Measurements from ENCODE around the gene PTPRR. TPM values are rescaled to one million over a fixed set of nuclear protein-coding genes. Genes with fewer than 3 reads are reported as not detected.

The PTPRR gene
- total and polyA plus RNA-seq, 2 of the 4 experiments (the other 2 are of a cell fraction) = 0.18 to 0.21 TPM

GRCh38 chr12:70609739-70610491, 310.6 kb downstream of the PTPRR start:
- H3K9me3 ChIP-seq (ENCODE audit: control insufficient read depth, insufficient read depth, low read length) = no peaks in the 10 kb centered on the region
- H3K23ac ChIP-seq (ENCODE audit: low read depth, low read length) = no peak overlapping the region
- no peak overlapping the region for H3K56ac ChIP-seq (ENCODE audit: extremely low read depth, insufficient read depth, low read length)
- dilution Hi-C loops (cut with HindIII; ENCODE audit: low sequenced_read_pairs, unreplicated experiment) = no loop called here
- peak; percentile 68 for ATAC-seq (ENCODE audit: low read depth)
- H3K79me1 ChIP-seq (ENCODE audit: low read depth in 1 of 2, low read length in 2 of 2) = no peaks in the 10 kb centered on the region
- H2AK9ac ChIP-seq (replicated peaks; ENCODE audit: low read depth, low read length, poor library complexity) = peak overlapping the region; percentile 9
- H2AFZ ChIP-seq (replicated peaks; ENCODE audit: low read length, poor library complexity) = peak overlapping the region; percentile 94
- H2AK5ac ChIP-seq (ENCODE audit: low read depth, low read length) = no peak overlapping the region
- peak overlapping the region in 1 of 2 experiments; percentile 60; a peak in 1 of 4 replicates for H4K8ac ChIP-seq (ENCODE audit: low read depth in 2 of 2, low read length in 2 of 2)
- no peak overlapping the region for H4K5ac ChIP-seq (ENCODE audit: low read depth, low read length)
- no peaks in the 10 kb centered on the region for H3K4me1 ChIP-seq (ENCODE audit: control insufficient read depth, insufficient read depth, low read length)
- no peak overlapping the region for H2BK20ac ChIP-seq (ENCODE audit: low read depth, low read length)
- ChIA-PET CTCF (interaction anchor here (1.0 to 1.2 kb wide), 2 partner anchors 26 to 109 kb away, joined by 3 read pairs; no protein-coding TSS in a partner anchor), POLR2A (ENCODE audit: unreplicated experiment) (no interaction called here)
- H3K9me1 ChIP-seq (ENCODE audit: insufficient read depth, low read length) = no peaks in the 10 kb centered on the region
- H3K14ac ChIP-seq (replicated peaks; ENCODE audit: low read depth, low read length) = no peak overlapping the region
- no peak overlapping the region for H3K18ac ChIP-seq (ENCODE audit: low read depth, low read length)
- no peaks in the 10 kb centered on the region for H3K27me3 ChIP-seq (ENCODE audit: control insufficient read depth, insufficient read depth, low read length)
- H4K91ac ChIP-seq (ENCODE audit: insufficient read depth, low read depth, low read length) = 0 out of 2 replicates have a peak overlapping the region, but pooled peaks have one; percentile 20
- peak overlapping the region; percentile 44 for H3K4me3 ChIP-seq (ENCODE audit: insufficient read depth, low read depth, low read length)
- H4K20me1 ChIP-seq (ENCODE audit: insufficient read depth, low read length) = no peaks in the 10 kb centered on the region
- no peak overlapping the region for H3K27ac ChIP-seq (ENCODE audit: insufficient read depth, low read length)
- BruUV-seq (replicated peaks) = no TSS peak
- peak overlapping the region; percentile 58 for H3K4me2 ChIP-seq (ENCODE audit: low read depth, low read length)
- no peak overlapping the region for H2BK5ac ChIP-seq (ENCODE audit: low read depth, low read length, poor library complexity, severe bottlenecking)
- in situ Hi-C loops (cut with MboI; ENCODE audit: low sequenced_read_pairs) = no loop called here
- H2BK15ac ChIP-seq (ENCODE audit: low read depth, low read length) = no peak overlapping the region
- 7% methylated on average over 41 of the region's 63 CpGs; no CpG with 5 or more reads in 1 of the 2 experiments for WGBS, 2 experiments (ENCODE audit: extremely low coverage in 2 of 2, insufficient read length in 1 of 2)
- 0 out of 2 replicates have a peak overlapping the region, but pooled peaks have one; percentile 9 for H2BK120ac ChIP-seq (ENCODE audit: low read depth, low read length)
- no peak for TF ChIP-seq FOS (IDR thresholded peaks at IDR 0.05; ENCODE audit: low read depth, low read length)
- no peak for TF ChIP-seq RFX5 (IDR thresholded peaks at IDR 0.05; ENCODE audit: low read depth, low read length)
- H3K36me3 ChIP-seq (ENCODE audit: control insufficient read depth, insufficient read depth, low read length) = no peaks in the 10 kb centered on the region
- no peak overlapping the region for H3K9ac ChIP-seq (ENCODE audit: low read depth, low read length)
- DNase-seq = no peak
- intact Hi-C loops (cut with micrococcal nuclease) = no loop called here
- no peak overlapping the region for H3K4ac ChIP-seq (ENCODE audit: low read depth, low read length)

Measured in IMR-90 (cell line).